ENCODE measurements around the gene SPATA25. TPM values are rescaled to one million over a fixed set of nuclear protein-coding genes. Genes with fewer than 3 reads are reported as not detected.
A peak's percentile ranks its signal among the peaks of the same experiment; 100 is the strongest.

The SPATA25 gene
- total RNA-seq, 1 experiment from 2014 or later: 0.40 TPM

- no peaks in the 10 kb centered on the region for H3K36me3 ChIP-seq (ENCODE audit: low read depth, low read length)
- intact Hi-C loops (cut with micrococcal nuclease): no loop called here
- BruUV-seq (replicated peaks): no TSS peak
- peaks cover 15% of the 10 kb centered on the region for H3K4me1 ChIP-seq (ENCODE audit: insufficient read depth, low read length)
- TF ChIP-seq EZH2phosphoT487 (IDR thresholded peaks at IDR 0.05; ENCODE audit: borderline replicate concordance, low read length): no peak
- TF ChIP-seq EZH2 (IDR thresholded peaks at IDR 0.05; ENCODE audit: low read length, unreplicated experiment): no peak
- no peak for TF ChIP-seq CTCF (conservative IDR thresholded peaks at IDR 0.05; ENCODE audit: low read depth, low read length)
- no peaks in the 10 kb centered on the region for H3K27me3 ChIP-seq (ENCODE audit: low read length)
- no peaks in the 10 kb centered on the region for H3K79me2 ChIP-seq (ENCODE audit: low read length)
- H2AFZ ChIP-seq (ENCODE audit: low read length): peak overlapping the region; percentile 53
- H3K9me2 ChIP-seq (replicated peaks; ENCODE audit: low read length): no peaks in the 10 kb centered on the region
- no peaks in the 10 kb centered on the region for H3K9me3 ChIP-seq (ENCODE audit: low read length)
- peaks cover 4% of the 10 kb centered on the region for H3F3A ChIP-seq (ENCODE audit: low read length, unreplicated experiment)
- peak overlapping the region; percentile 84 for H3K4me2 ChIP-seq (ENCODE audit: low read length)
- ChIA-PET CTCF (no interaction called here), POLR2A (ENCODE audit: unreplicated experiment) (interaction anchor here (0.6 to 1.1 kb wide), 4 partner anchors 24 to 99 kb away, joined by 3 to 20 read pairs (median 14); no protein-coding TSS in a partner anchor)
- H4K20me1 ChIP-seq (ENCODE audit: low read length): no peaks in the 10 kb centered on the region
- H3K9ac ChIP-seq (ENCODE audit: low read length): peak overlapping the region; percentile 63
- peak overlapping the region; percentile 65 for H3K4me3 ChIP-seq (ENCODE audit: low read length)
- DNase-seq (peak; percentile 99), ATAC-seq (peak; percentile 76)
- H3K27ac ChIP-seq (ENCODE audit: low read length): peak overlapping the region; percentile 35
Observed at GRCh38 chr20:45910670-45911485, 23.5 kb upstream of the SPATA25 start.

GRCh38 chr20:45909817-45910669 lies 22.6 kb upstream of the SPATA25 start:
- intact Hi-C loops (cut with micrococcal nuclease): no loop called here
- peaks cover 23% of the 10 kb centered on the region for H3K4me1 ChIP-seq (ENCODE audit: insufficient read depth, low read length)
- no peak overlapping the region for H3K9ac ChIP-seq (ENCODE audit: low read length)
- no peak overlapping the region for H2AFZ ChIP-seq (ENCODE audit: low read length)
- no peak overlapping the region for H3K27ac ChIP-seq (ENCODE audit: low read length)
- no peak overlapping the region; the same call in 1 of the 2 replicates for H3K4me2 ChIP-seq (ENCODE audit: low read length)
- H3F3A ChIP-seq (ENCODE audit: low read length, unreplicated experiment): peaks cover 4% of the 10 kb centered on the region
- no peak for TF ChIP-seq EZH2phosphoT487 (IDR thresholded peaks at IDR 0.05; ENCODE audit: borderline replicate concordance, low read length)
- TF ChIP-seq CTCF (conservative IDR thresholded peaks at IDR 0.05; ENCODE audit: low read depth, low read length): no peak
- no peak for TF ChIP-seq EZH2 (IDR thresholded peaks at IDR 0.05; ENCODE audit: low read length, unreplicated experiment)
- H3K4me3 ChIP-seq (ENCODE audit: low read length): no peak overlapping the region
- CTCF ChIA-PET: no interaction called here
- no peaks in the 10 kb centered on the region for H3K9me3 ChIP-seq (ENCODE audit: low read length)
- no peak for ATAC-seq
- no peaks in the 10 kb centered on the region for H3K9me2 ChIP-seq (replicated peaks; ENCODE audit: low read length)
- no peak for DNase-seq
- no peaks in the 10 kb centered on the region for H4K20me1 ChIP-seq (ENCODE audit: low read length)
- BruUV-seq (replicated peaks): no TSS peak
- POLR2A ChIA-PET (ENCODE audit: unreplicated experiment): interaction anchor here (0.5 to 1.1 kb wide), 3 partner anchors 25 to 39 kb away, joined by 3 to 20 read pairs (median 19); no protein-coding TSS in a partner anchor
- H3K27me3 ChIP-seq (ENCODE audit: low read length): no peaks in the 10 kb centered on the region
- H3K79me2 ChIP-seq (ENCODE audit: low read length): no peaks in the 10 kb centered on the region
- no peaks in the 10 kb centered on the region for H3K36me3 ChIP-seq (ENCODE audit: low read depth, low read length)
